Liver (tissue), 3 donors: ENCODE data around the gene TMEM218.

ENCODE experiments used
- ATF3 ChIP-seq: IDR thresholded peaks from 2 replicates; pipeline ENCODE4 v1.6.1; 2016; ENCODE audit warnings: antibody characterized with exemption
- FOXA1 ChIP-seq: IDR thresholded peaks from 2 replicates; pipeline ENCODE4 v1.6.1; 2016; ENCODE audit warnings: antibody characterized with exemption
- GABPA ChIP-seq, 2 donors: IDR thresholded peaks in 1 of 2; conservative IDR thresholded peaks in 1 of 2; 2 replicates each; pipeline ENCODE4 v1.6.1; 2016; ENCODE audit warnings: antibody characterized with exemption in 2 of 2, mild to moderate bottlenecking in 1 of 2, moderate library complexity in 1 of 2
- JUND ChIP-seq, 2 donors: IDR thresholded peaks; 2 replicates each; pipeline ENCODE4 v1.6.1; 2016; ENCODE audit warnings: antibody characterized with exemption in 2 of 2
- RAD21 ChIP-seq, 2 donors: IDR thresholded peaks; 2 replicates each; pipeline ENCODE4 v1.6.1; 2016; ENCODE audit warnings: antibody characterized with exemption in 2 of 2, mild to moderate bottlenecking in 2 of 2
- TAF1 ChIP-seq: conservative IDR thresholded peaks from 2 replicates; pipeline ENCODE4 v1.6.1; 2016; ENCODE audit warnings: antibody characterized with exemption, mild to moderate bottlenecking
- YY1 ChIP-seq: IDR thresholded peaks from 2 replicates; pipeline ENCODE4 v1.6.1; 2016; ENCODE audit warnings: antibody characterized with exemption, mild to moderate bottlenecking
- TF ChIP-seq, protein P1 (sequence below): fragments of 150-350 bp; IDR thresholded peaks from 2 replicates; pipeline ENCODE4 v1.5.1; 2017; ENCODE audit warnings: improper control_type of control experiment, low read depth, low read length; ENCODE audit not compliant: missing input control
- TF ChIP-seq, protein P2 (sequence below): IDR thresholded peaks from 2 replicates; pipeline ENCODE4 v1.6.1; 2016; ENCODE audit warnings: antibody characterized with exemption
- donor health status: healthy.
- donor health status: healthy.

- TF ChIP-seq, protein P1, sequence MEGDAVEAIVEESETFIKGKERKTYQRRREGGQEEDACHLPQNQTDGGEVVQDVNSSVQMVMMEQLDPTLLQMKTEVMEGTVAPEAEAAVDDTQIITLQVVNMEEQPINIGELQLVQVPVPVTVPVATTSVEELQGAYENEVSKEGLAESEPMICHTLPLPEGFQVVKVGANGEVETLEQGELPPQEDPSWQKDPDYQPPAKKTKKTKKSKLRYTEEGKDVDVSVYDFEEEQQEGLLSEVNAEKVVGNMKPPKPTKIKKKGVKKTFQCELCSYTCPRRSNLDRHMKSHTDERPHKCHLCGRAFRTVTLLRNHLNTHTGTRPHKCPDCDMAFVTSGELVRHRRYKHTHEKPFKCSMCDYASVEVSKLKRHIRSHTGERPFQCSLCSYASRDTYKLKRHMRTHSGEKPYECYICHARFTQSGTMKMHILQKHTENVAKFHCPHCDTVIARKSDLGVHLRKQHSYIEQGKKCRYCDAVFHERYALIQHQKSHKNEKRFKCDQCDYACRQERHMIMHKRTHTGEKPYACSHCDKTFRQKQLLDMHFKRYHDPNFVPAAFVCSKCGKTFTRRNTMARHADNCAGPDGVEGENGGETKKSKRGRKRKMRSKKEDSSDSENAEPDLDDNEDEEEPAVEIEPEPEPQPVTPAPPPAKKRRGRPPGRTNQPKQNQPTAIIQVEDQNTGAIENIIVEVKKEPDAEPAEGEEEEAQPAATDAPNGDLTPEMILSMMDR = no peak
- TF ChIP-seq, protein P2, sequence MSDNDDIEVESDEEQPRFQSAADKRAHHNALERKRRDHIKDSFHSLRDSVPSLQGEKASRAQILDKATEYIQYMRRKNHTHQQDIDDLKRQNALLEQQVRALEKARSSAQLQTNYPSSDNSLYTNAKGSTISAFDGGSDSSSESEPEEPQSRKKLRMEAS = no peak
- no peak for TF ChIP-seq ATF3
- TF ChIP-seq GABPA (IDR thresholded peaks at IDR 0.05 in 1 of 2, conservative IDR thresholded peaks at IDR 0.05 in 1 of 2) = no peak
- TF ChIP-seq TAF1 = no peak
- no peak for TF ChIP-seq RAD21 (IDR thresholded peaks at IDR 0.05)
- no peak for TF ChIP-seq YY1
- TF ChIP-seq JUND (IDR thresholded peaks at IDR 0.05) = no peak
- TF ChIP-seq FOXA1 = no peak
Observed at GRCh38 chr11:125082611-125083311, 28.7 kb downstream of the TMEM218 start.
